CD4-positive, alpha-beta memory T cell (primary cell): ENCODE measurements around the gene ARID1B. TPM values are rescaled to one million over a fixed set of nuclear protein-coding genes. Genes with fewer than 3 reads are reported as not detected.

Source experiments
- CTCF ChIA-PET: fragments of 350-600 bp; sonication (Branson Sonifier 250); formaldehyde crosslinking; loops from one replicate; lab custom pipeline; 2021; ENCODE audit warnings: inconsistent platforms; ENCODE audit not compliant: partially characterized antibody; lab: Charles Lee
- POLR2A ChIA-PET: fragments of 350-600 bp; sonication (Branson Sonifier 250); formaldehyde crosslinking; loops from one replicate; lab custom pipeline; 2021; ENCODE audit not compliant: partially characterized antibody; lab: Charles Lee
- DNase-seq, 5 donors: peaks; one replicate each; pipeline versions ENCODE4 v3.0.0 to v3.0.0-alpha.2; 2020 to 2022; ENCODE audit warnings: mixed read lengths in 1 of 5
- H3K27ac ChIP-seq: one replicate; pipeline ENCODE4 v1.7.0; 2013; ENCODE audit warnings: low read depth, low read length
- H3K27me3 ChIP-seq: 2 replicates; pipeline ENCODE4 v1.7.0; 2013; ENCODE audit warnings: mild to moderate bottlenecking, low read length, moderate library complexity; ENCODE audit not compliant: insufficient read depth
- H3K36me3 ChIP-seq: 2 replicates; pipeline ENCODE4 v1.7.0; 2013; ENCODE audit warnings: mild to moderate bottlenecking, low read length, moderate library complexity; ENCODE audit not compliant: insufficient read depth
- H3K4me1 ChIP-seq: 2 replicates; pipeline ENCODE4 v1.7.0; 2013; ENCODE audit warnings: mild to moderate bottlenecking, low read length, moderate library complexity; ENCODE audit not compliant: insufficient read depth
- H3K4me3 ChIP-seq, 2 donors: one replicate each; pipeline ENCODE4 v1.7.0; 2013; ENCODE audit warnings: low read length in 2 of 2, mild to moderate bottlenecking in 1 of 2
- H3K9me3 ChIP-seq, 2 donors: one replicate each; pipeline ENCODE4 v1.7.0; 2013; ENCODE audit warnings: low read length in 2 of 2, control low read depth in 1 of 2; ENCODE audit not compliant: control insufficient read depth in 1 of 2
- H3K27ac Mint-ChIP-seq, 7 donors: one replicate each; pipeline ENCODE4 v1.8.0; 2020 to 2021; ENCODE audit warnings: mixed read lengths in 7 of 7, mild to moderate bottlenecking in 6 of 7, inconsistent platforms in 3 of 7, moderate library complexity in 3 of 7
- H3K27me3 Mint-ChIP-seq, 2 donors: one replicate each; pipeline ENCODE4 v1.8.0; 2020 to 2021; ENCODE audit warnings: mixed read lengths in 2 of 2
- H3K36me3 Mint-ChIP-seq, 2 donors: one replicate each; pipeline ENCODE4 v1.8.0; 2020 to 2021; ENCODE audit warnings: mixed read lengths in 2 of 2, inconsistent platforms in 1 of 2, mild to moderate bottlenecking in 1 of 2
- H3K4me1 Mint-ChIP-seq, 4 donors: one replicate each; pipeline ENCODE4 v1.8.0; 2020 to 2021; ENCODE audit warnings: mixed read lengths in 4 of 4, mild to moderate bottlenecking in 1 of 4
- H3K4me3 Mint-ChIP-seq, 8 donors: one replicate each; pipeline ENCODE4 v1.8.0; 2020 to 2021; ENCODE audit warnings: mixed read lengths in 8 of 8, mild to moderate bottlenecking in 7 of 8, moderate library complexity in 6 of 8, inconsistent platforms in 3 of 8
- H3K9me3 Mint-ChIP-seq, 8 donors: one replicate each; pipeline ENCODE4 v1.8.0; 2020 to 2021; ENCODE audit warnings: mixed read lengths in 8 of 8, mild to moderate bottlenecking in 5 of 8, inconsistent platforms in 3 of 8, moderate library complexity in 1 of 8
- intact Hi-C: fragments of 100-400 bp; cut with micrococcal nuclease; formaldehyde crosslinking; loops from one replicate; pipeline ENCODE4 v1.15.1; 2023
- polyA plus RNA-seq, 2 donors: library from polyadenylated mRNA; unstranded; fragments of 300-500 nt; fragmentation: Illumina TruSeq; gene quantifications; one replicate each; pipeline ENCODE4 v1.2.3, GENCODE V29; 2021
- total RNA-seq, 2 experiments: library from RNA; stranded (reverse); gene quantifications; one replicate each; pipeline ENCODE4 v1.2.3, GENCODE V29; 2021

The ARID1B gene
- total and polyA plus RNA-seq, 4 experiments from 2014 or later = 5.4 to 131 (median 72.4) TPM

GRCh38 chr6:156790711-156791319, 13.6 kb downstream of the ARID1B start:
- no peaks in the 10 kb centered on the region for H3K9me3 ChIP-seq
- peaks cover 7 to 13% of the 10 kb centered on the region in 2 donors for H3K36me3 Mint-ChIP-seq
- H3K27me3 ChIP-seq = no peaks in the 10 kb centered on the region
- DNase-seq = no peak
- peak overlapping the region in 3 of 7 donors; percentile 2 to 36 (median 6) for H3K27ac Mint-ChIP-seq
- no peaks in the 10 kb centered on the region for H3K9me3 Mint-ChIP-seq
- no peaks in the 10 kb centered on the region for H3K27me3 Mint-ChIP-seq
- H3K4me3 ChIP-seq = no peak overlapping the region
- intact Hi-C loops = loop anchor here (1.0 to 2.0 kb wide), 2 partner anchors 11 to 14 kb away; partner anchors contain the start of gene ARID1B
- H3K4me1 ChIP-seq = peaks cover 100% of the 10 kb centered on the region
- H3K4me1 Mint-ChIP-seq = peaks cover 78 to 97% (median 88%) of the 10 kb centered on the region in 4 donors
- ChIA-PET CTCF (interaction anchor here (1.8 kb wide), 1 partner anchor 10 kb away, joined by 7 read pairs; no protein-coding TSS in a partner anchor), POLR2A (interaction anchor here (1.2 to 1.5 kb wide), 4 partner anchors 10 to 16 kb away, joined by 3 to 8 read pairs (median 4); partner anchors contain the start of gene ARID1B)
- H3K4me3 Mint-ChIP-seq = peak overlapping the region in 7 of 8 donors; percentile 3 to 67 (median 59)
- no peak overlapping the region for H3K27ac ChIP-seq
- H3K36me3 ChIP-seq = no peaks in the 10 kb centered on the region

- H3K4me1 Mint-ChIP-seq = peaks cover 79 to 97% (median 88%) of the 10 kb centered on the region in 4 donors
Observed at GRCh38 chr6:156791320-156791850, 14.2 kb downstream of the ARID1B start.

GRCh38 chr6:156793200-156793599, 16.0 kb downstream of the ARID1B start:
- POLR2A ChIA-PET = interaction anchor here (1.2 kb wide), 1 partner anchor 13 kb away, joined by 3 read pairs; no protein-coding TSS in a partner anchor

More at GRCh38 chr6:156791320-156791850, 14.2 kb downstream of the ARID1B start:
- POLR2A ChIA-PET = interaction anchor here (0.7 to 1.5 kb wide), 5 partner anchors 9 to 15 kb away, joined by 3 to 8 read pairs (median 4); partner anchors contain the start of gene ARID1B
- no peak overlapping the region for H3K4me3 ChIP-seq
- peaks cover 99% of the 10 kb centered on the region for H3K4me1 ChIP-seq
- no peaks in the 10 kb centered on the region for H3K9me3 Mint-ChIP-seq
- peak overlapping the region in 7 of 8 donors; percentile 3 to 67 (median 55) for H3K4me3 Mint-ChIP-seq
- H3K27me3 Mint-ChIP-seq = no peaks in the 10 kb centered on the region
- peak overlapping the region in 5 of 7 donors; percentile 2 to 58 (median 36) for H3K27ac Mint-ChIP-seq
- no peaks in the 10 kb centered on the region for H3K36me3 ChIP-seq
- H3K27me3 ChIP-seq = no peaks in the 10 kb centered on the region
- no peaks in the 10 kb centered on the region for H3K9me3 ChIP-seq
- intact Hi-C loops = loop anchor here (1.0 to 2.0 kb wide), 2 partner anchors 11 to 15 kb away; partner anchors contain the start of gene ARID1B
- DNase-seq = peak; percentile 29 to 74 (median 50)
- CTCF ChIA-PET = interaction anchor here (1.2 to 1.8 kb wide), 2 partner anchors 11 to 14 kb away, joined by 4 to 7 read pairs; partner anchors contain the start of gene ARID1B
- H3K36me3 Mint-ChIP-seq = peaks cover 3 to 9% of the 10 kb centered on the region in 2 donors
- H3K27ac ChIP-seq = no peak overlapping the region

GRCh38 chr6:156794546-156795354, 17.6 kb downstream of the ARID1B start:
- intact Hi-C loops = no loop called here
- Histone ChIP-seq H3K27ac (no peak overlapping the region), H3K4me3 (no peak overlapping the region), H3K27me3 (no peaks in the 10 kb centered on the region), H3K4me1 (peaks cover 84% of the 10 kb centered on the region), H3K36me3 (no peaks in the 10 kb centered on the region), H3K9me3 (no peaks in the 10 kb centered on the region)
- Mint-ChIP-seq H3K4me3 (peak overlapping the region in 7 of 8 donors; percentile 18 to 83 (median 67)), H3K36me3 (peaks cover 6 to 17% of the 10 kb centered on the region in 2 donors), H3K9me3 (no peaks in the 10 kb centered on the region), H3K27ac (peak overlapping the region; percentile 1 to 90 (median 72)), H3K4me1 (peaks cover 76 to 99% (median 87%) of the 10 kb centered on the region in 4 donors), H3K27me3 (no peaks in the 10 kb centered on the region)
- POLR2A ChIA-PET = no interaction called here
- CTCF ChIA-PET = interaction anchor here (1.0 kb wide), 1 partner anchor 16 kb away, joined by 3 read pairs; no protein-coding TSS in a partner anchor
- peak in 2 of 5 donors; percentile 17 to 66 for DNase-seq

More at GRCh38 chr6:156793200-156793599, 16.0 kb downstream of the ARID1B start:
- Histone ChIP-seq H3K4me1 (peaks cover 94% of the 10 kb centered on the region), H3K27ac (no peak overlapping the region), H3K27me3 (no peaks in the 10 kb centered on the region), H3K9me3 (no peaks in the 10 kb centered on the region), H3K4me3 (no peak overlapping the region), H3K36me3 (no peaks in the 10 kb centered on the region)
- H3K36me3 Mint-ChIP-seq = peaks cover 6 to 15% of the 10 kb centered on the region in 2 donors
- H3K27me3 Mint-ChIP-seq = no peaks in the 10 kb centered on the region
- intact Hi-C loops = no loop called here
- CTCF ChIA-PET = no interaction called here
- DNase-seq = no peak
- peak overlapping the region in 1 of 7 donors; percentile 74 for H3K27ac Mint-ChIP-seq
- H3K4me3 Mint-ChIP-seq = peak overlapping the region in 4 of 8 donors; percentile 17 to 49 (median 34)
- peaks cover 77 to 99% (median 89%) of the 10 kb centered on the region in 4 donors for H3K4me1 Mint-ChIP-seq
- no peaks in the 10 kb centered on the region for H3K9me3 Mint-ChIP-seq

- no peak for DNase-seq
- H3K36me3 Mint-ChIP-seq = peaks cover 6 to 17% of the 10 kb centered on the region in 2 donors
- H3K9me3 ChIP-seq = no peaks in the 10 kb centered on the region
- H3K4me1 ChIP-seq = peaks cover 76% of the 10 kb centered on the region
- no peak overlapping the region for H3K4me3 ChIP-seq
- peaks cover 68 to 91% (median 80%) of the 10 kb centered on the region in 4 donors for H3K4me1 Mint-ChIP-seq
- no peaks in the 10 kb centered on the region for H3K27me3 ChIP-seq
- H3K27ac ChIP-seq = no peak overlapping the region
- H3K9me3 Mint-ChIP-seq = no peaks in the 10 kb centered on the region
- H3K27me3 Mint-ChIP-seq = no peaks in the 10 kb centered on the region
- H3K4me3 Mint-ChIP-seq = peak overlapping the region in 7 of 8 donors; percentile 15 to 74 (median 67)
- CTCF ChIA-PET = no interaction called here
- POLR2A ChIA-PET = interaction anchor here (1.9 kb wide), 1 partner anchor 13 kb away, joined by 6 read pairs; no protein-coding TSS in a partner anchor
- peak overlapping the region in 6 of 7 donors; percentile 42 to 79 (median 72) for H3K27ac Mint-ChIP-seq
- H3K36me3 ChIP-seq = no peaks in the 10 kb centered on the region
- intact Hi-C loops = no loop called here
Observed at GRCh38 chr6:156795825-156796224, 18.6 kb downstream of the ARID1B start.

- no peak overlapping the region for H3K27ac ChIP-seq
- Mint-ChIP-seq H3K36me3 (peaks cover 6 to 18% of the 10 kb centered on the region in 2 donors), H3K4me1 (peaks cover 63 to 89% (median 76%) of the 10 kb centered on the region in 4 donors), H3K27me3 (no peaks in the 10 kb centered on the region), H3K4me3 (peak overlapping the region in 1 of 8 donors; percentile 73), H3K27ac (peak overlapping the region in 3 of 7 donors; percentile 26 to 72 (median 46)), H3K9me3 (no peaks in the 10 kb centered on the region)
- CTCF ChIA-PET = interaction anchor here (1.0 kb wide), 1 partner anchor 328 kb away, joined by 3 read pairs; no protein-coding TSS in a partner anchor
- intact Hi-C loops = no loop called here
- no peaks in the 10 kb centered on the region for H3K9me3 ChIP-seq
- DNase-seq = no peak
- H3K36me3 ChIP-seq = no peaks in the 10 kb centered on the region
- POLR2A ChIA-PET = interaction anchor here (1.9 kb wide), 1 partner anchor 14 kb away, joined by 6 read pairs; no protein-coding TSS in a partner anchor
- H3K4me3 ChIP-seq = no peak overlapping the region
- no peaks in the 10 kb centered on the region for H3K27me3 ChIP-seq
- H3K4me1 ChIP-seq = peaks cover 76% of the 10 kb centered on the region
Observed at GRCh38 chr6:156796627-156797026, 19.4 kb downstream of the ARID1B start.
